Fibroblast of skin of left quadriceps (primary cell): ENCODE results near the gene ACTR10.

Source experiments
- DNase-seq, 2 experiments: peaks; one replicate each; pipeline ENCODE4 v3.0.0-alpha.2; 2013; ENCODE audit warnings: low read depth in 2 of 2

ACTR10 gene

GRCh38 chr14:58199726-58200479 lies at the start of gene ACTR10:
ACTR10 (plus strand) TSS chr14:58200149; CDS start chr14:58200218, 69 bp downstream.
- peak; percentile 32 to 44 for DNase-seq

GRCh38 chr14:58150243-58150805 lies 49.6 kb upstream of the ACTR10 start:
- DNase-seq = no peak

- DNase-seq = no peak
Observed at GRCh38 chr14:58151133-58152013, 48.6 kb upstream of the ACTR10 start.

- peak; percentile 66 to 68 for DNase-seq
Observed at GRCh38 chr14:58152014-58152857, 47.7 kb upstream of the ACTR10 start, which contains the start of gene ARMH4. ARMH4 (minus strand) TSS chr14:58152213; CDS start chr14:58139358, 12,855 bp downstream.

- DNase-seq = no peak
Observed at GRCh38 chr14:58160561-58160960, 39.4 kb upstream of the ACTR10 start.

GRCh38 chr14:58166005-58166983 lies 33.7 kb upstream of the ACTR10 start:
- DNase-seq = peak; percentile 64 to 71

- DNase-seq = no peak
Observed at GRCh38 chr14:58167057-58167456, 32.9 kb upstream of the ACTR10 start.

- no peak for DNase-seq
Observed at GRCh38 chr14:58167891-58168290, 32.1 kb upstream of the ACTR10 start.

- DNase-seq = peak; percentile 46 to 57
Observed at GRCh38 chr14:58171090-58171489, 28.9 kb upstream of the ACTR10 start.

GRCh38 chr14:58177125-58177524 lies 22.8 kb upstream of the ACTR10 start:
- no peak for DNase-seq

- DNase-seq = no peak
Observed at GRCh38 chr14:58189176-58189575, 10.8 kb upstream of the ACTR10 start.

GRCh38 chr14:58191763-58192601 lies 8.0 kb upstream of the ACTR10 start:
- no peak for DNase-seq

- no peak for DNase-seq
Observed at GRCh38 chr14:58193542-58193941, 6.4 kb upstream of the ACTR10 start.

- no peak for DNase-seq
Observed at GRCh38 chr14:58196198-58196597, 3.8 kb upstream of the ACTR10 start.

- DNase-seq = no peak
Observed at GRCh38 chr14:58198086-58198485, 1.9 kb upstream of the ACTR10 start.

GRCh38 chr14:58200480-58200841 lies 512 bp downstream of the ACTR10 start:
- DNase-seq = no peak

GRCh38 chr14:58200846-58201245 lies 897 bp downstream of the ACTR10 start:
- no peak for DNase-seq

GRCh38 chr14:58213176-58213575 lies 13.2 kb downstream of the ACTR10 start:
- no peak for DNase-seq

GRCh38 chr14:58215191-58215914 lies 15.4 kb downstream of the ACTR10 start:
- DNase-seq = no peak
